ENCODE results near the gene MPZL3.

GRCh38 chr11:118276422-118276821 is 24.3 kb upstream of the MPZL3 start:
- TF ChIP-seq, protein P1, sequence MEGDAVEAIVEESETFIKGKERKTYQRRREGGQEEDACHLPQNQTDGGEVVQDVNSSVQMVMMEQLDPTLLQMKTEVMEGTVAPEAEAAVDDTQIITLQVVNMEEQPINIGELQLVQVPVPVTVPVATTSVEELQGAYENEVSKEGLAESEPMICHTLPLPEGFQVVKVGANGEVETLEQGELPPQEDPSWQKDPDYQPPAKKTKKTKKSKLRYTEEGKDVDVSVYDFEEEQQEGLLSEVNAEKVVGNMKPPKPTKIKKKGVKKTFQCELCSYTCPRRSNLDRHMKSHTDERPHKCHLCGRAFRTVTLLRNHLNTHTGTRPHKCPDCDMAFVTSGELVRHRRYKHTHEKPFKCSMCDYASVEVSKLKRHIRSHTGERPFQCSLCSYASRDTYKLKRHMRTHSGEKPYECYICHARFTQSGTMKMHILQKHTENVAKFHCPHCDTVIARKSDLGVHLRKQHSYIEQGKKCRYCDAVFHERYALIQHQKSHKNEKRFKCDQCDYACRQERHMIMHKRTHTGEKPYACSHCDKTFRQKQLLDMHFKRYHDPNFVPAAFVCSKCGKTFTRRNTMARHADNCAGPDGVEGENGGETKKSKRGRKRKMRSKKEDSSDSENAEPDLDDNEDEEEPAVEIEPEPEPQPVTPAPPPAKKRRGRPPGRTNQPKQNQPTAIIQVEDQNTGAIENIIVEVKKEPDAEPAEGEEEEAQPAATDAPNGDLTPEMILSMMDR (IDR thresholded peaks at IDR 0.05), result no peak
- no peak for TF ChIP-seq POLR2A (IDR thresholded peaks at IDR 0.05)
